Nephron (organoid): Measurements from ENCODE around the gene ENPP6.

Experiments
- H3K27ac Mint-ChIP-seq, 3 experiments: 2 replicates each; pipeline ENCODE4 v1.8.0; 2020; ENCODE audit warnings: mixed read lengths in 3 of 3, mild to moderate bottlenecking in 2 of 3, moderate library complexity in 1 of 3
- H3K27me3 Mint-ChIP-seq: 2 replicates; pipeline ENCODE4 v1.8.0; 2021; ENCODE audit warnings: low read depth, mild to moderate bottlenecking, moderate library complexity, mixed read lengths
- H3K36me3 Mint-ChIP-seq: 2 replicates; pipeline ENCODE4 v1.8.0; 2020; ENCODE audit warnings: low read depth, mixed read lengths
- H3K4me1 Mint-ChIP-seq: 2 replicates; pipeline ENCODE4 v1.8.0; 2020; ENCODE audit warnings: mixed read lengths
- H3K4me3 Mint-ChIP-seq, 3 experiments: 2 replicates each; pipeline ENCODE4 v1.8.0; 2020; ENCODE audit warnings: mild to moderate bottlenecking in 3 of 3, mixed read lengths in 3 of 3, moderate library complexity in 2 of 3
- H3K9me3 Mint-ChIP-seq: 2 replicates; pipeline ENCODE4 v1.8.0; 2020; ENCODE audit warnings: mixed read lengths
- TF ChIP-seq, protein P1 (sequence below), 3 experiments: fragments of 200-600 bp; sonication (generic); IDR thresholded peaks; one replicate each; pipeline ENCODE4 v1.5.0; 2021; ENCODE audit warnings: antibody characterized with exemption in 3 of 3; ENCODE audit not compliant: unreplicated experiment in 3 of 3

Gene ENPP6

GRCh38 chr4:184046148-184046547 is 171.5 kb downstream of the ENPP6 start:
- H3K36me3 Mint-ChIP-seq, result peaks cover 39% of the 10 kb centered on the region
- H3K9me3 Mint-ChIP-seq, result peaks cover 52% of the 10 kb centered on the region
- TF ChIP-seq, protein P1, sequence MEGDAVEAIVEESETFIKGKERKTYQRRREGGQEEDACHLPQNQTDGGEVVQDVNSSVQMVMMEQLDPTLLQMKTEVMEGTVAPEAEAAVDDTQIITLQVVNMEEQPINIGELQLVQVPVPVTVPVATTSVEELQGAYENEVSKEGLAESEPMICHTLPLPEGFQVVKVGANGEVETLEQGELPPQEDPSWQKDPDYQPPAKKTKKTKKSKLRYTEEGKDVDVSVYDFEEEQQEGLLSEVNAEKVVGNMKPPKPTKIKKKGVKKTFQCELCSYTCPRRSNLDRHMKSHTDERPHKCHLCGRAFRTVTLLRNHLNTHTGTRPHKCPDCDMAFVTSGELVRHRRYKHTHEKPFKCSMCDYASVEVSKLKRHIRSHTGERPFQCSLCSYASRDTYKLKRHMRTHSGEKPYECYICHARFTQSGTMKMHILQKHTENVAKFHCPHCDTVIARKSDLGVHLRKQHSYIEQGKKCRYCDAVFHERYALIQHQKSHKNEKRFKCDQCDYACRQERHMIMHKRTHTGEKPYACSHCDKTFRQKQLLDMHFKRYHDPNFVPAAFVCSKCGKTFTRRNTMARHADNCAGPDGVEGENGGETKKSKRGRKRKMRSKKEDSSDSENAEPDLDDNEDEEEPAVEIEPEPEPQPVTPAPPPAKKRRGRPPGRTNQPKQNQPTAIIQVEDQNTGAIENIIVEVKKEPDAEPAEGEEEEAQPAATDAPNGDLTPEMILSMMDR (IDR thresholded peaks at IDR 0.05; ENCODE audit: unreplicated experiment in 3 of 3), result no peak
- H3K4me1 Mint-ChIP-seq, result no peaks in the 10 kb centered on the region
- H3K4me3 Mint-ChIP-seq, result no peak overlapping the region
- no peak overlapping the region for H3K27ac Mint-ChIP-seq
- no peaks in the 10 kb centered on the region for H3K27me3 Mint-ChIP-seq

DNA sequence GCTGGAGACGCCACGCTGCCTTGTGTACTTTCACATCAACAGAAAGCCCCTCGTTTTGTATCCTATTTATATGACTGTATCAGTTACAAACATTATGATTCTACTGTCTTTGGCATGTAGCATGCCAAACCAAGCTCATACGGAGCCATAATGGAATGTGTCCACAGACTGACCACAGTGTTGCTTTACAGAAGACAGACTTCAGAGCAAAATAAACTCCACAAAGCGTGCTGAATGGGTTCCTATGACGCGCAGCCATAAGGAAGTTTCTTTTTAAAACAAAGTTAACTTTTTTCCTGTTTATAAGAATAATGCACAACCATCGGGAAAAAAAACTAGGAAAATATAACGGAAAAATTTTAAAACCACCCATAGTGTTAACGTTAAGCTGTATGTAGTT is 176.5 kb downstream of the ENPP6 start:
- no peak overlapping the region for H3K27ac Mint-ChIP-seq
- no peaks in the 10 kb centered on the region for H3K27me3 Mint-ChIP-seq
- no peak overlapping the region for H3K4me3 Mint-ChIP-seq
- H3K4me1 Mint-ChIP-seq, result peaks cover 30% of the 10 kb centered on the region
- TF ChIP-seq, protein P1 (IDR thresholded peaks at IDR 0.05; ENCODE audit: unreplicated experiment in 3 of 3), result no peak
- H3K36me3 Mint-ChIP-seq, result peaks cover 15% of the 10 kb centered on the region
- peaks cover 30% of the 10 kb centered on the region for H3K9me3 Mint-ChIP-seq

GRCh38 chr4:184039963-184040383 is 177.7 kb downstream of the ENPP6 start:
- Mint-ChIP-seq H3K27me3 (no peaks in the 10 kb centered on the region), H3K36me3 (peaks cover 8% of the 10 kb centered on the region), H3K27ac (no peak overlapping the region), H3K4me3 (peak overlapping the region; percentile 34 to 65 (median 54)), H3K9me3 (peaks cover 22% of the 10 kb centered on the region), H3K4me1 (peaks cover 30% of the 10 kb centered on the region)
- TF ChIP-seq, protein P1 (IDR thresholded peaks at IDR 0.05; ENCODE audit: unreplicated experiment in 3 of 3), result no peak
